ENCODE data around the gene TRIM71. TPM values are rescaled to one million over a fixed set of nuclear protein-coding genes. Genes with fewer than 3 reads are reported as not detected.
"Not testable (repeated sequence)": the region's sequence is repeated elsewhere in the genome, so short reads cannot be mapped to it uniquely, and the experiment has no call there.

Gene TRIM71
- total RNA-seq, 2 experiments from 2014 or later = 0.18 to 0.22 TPM

DNA sequence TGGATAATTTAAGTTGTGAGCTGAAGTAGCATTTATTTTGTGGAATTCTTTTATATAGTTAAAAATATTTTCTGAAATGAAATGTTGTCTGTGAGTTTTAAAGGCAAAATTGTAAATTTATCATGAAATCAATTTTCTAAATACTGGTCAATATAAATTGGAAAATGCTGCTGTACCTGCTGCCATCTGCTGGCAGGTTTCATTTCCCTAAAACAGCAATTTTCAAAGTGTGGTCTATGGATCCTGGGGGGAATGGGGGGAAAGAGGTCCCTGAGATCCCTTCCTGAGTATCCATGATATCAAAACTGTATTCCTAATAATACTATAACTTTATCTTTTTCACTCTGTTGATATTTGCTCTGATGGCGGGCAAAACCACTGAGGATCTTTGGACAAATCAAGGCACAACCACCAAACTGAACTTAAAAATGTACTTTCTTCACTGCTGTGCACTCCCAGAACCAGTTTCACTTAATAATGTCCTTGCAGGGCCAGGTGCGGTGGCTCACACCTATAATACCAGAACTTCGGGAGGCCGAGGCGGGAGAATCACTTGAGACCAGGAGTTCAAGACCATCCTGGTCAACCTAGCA, 116.4 kb downstream of the TRIM71 start:
- no peak overlapping the region for H3K4me3 Mint-ChIP-seq
- no peak for ATAC-seq
- CTCF ChIA-PET = interaction anchor here (0.6 to 1.6 kb wide), 22 partner anchors 9 to 202 kb away, joined by 3 to 6 read pairs (median 3); no protein-coding TSS in a partner anchor
- H3K9me3 Mint-ChIP-seq = no peaks in the 10 kb centered on the region
- H3K4me1 Mint-ChIP-seq (ENCODE audit: low read depth) = no peaks in the 10 kb centered on the region
- peaks cover 7% of the 10 kb centered on the region for H3K27me3 Mint-ChIP-seq
- DNase-seq = peak; percentile 54
- no peak overlapping the region for H3K27ac Mint-ChIP-seq
- POLR2A ChIA-PET = no interaction called here
- intact Hi-C loops (cut with micrococcal nuclease) = no loop called here
- H3K36me3 Mint-ChIP-seq (ENCODE audit: low read depth) = no peaks in the 10 kb centered on the region
- peak; percentile 74 for TF ChIP-seq CTCF (IDR thresholded peaks at IDR 0.05)

- TF ChIP-seq CTCF (IDR thresholded peaks at IDR 0.05) = no peak
- H3K9me3 Mint-ChIP-seq = no peaks in the 10 kb centered on the region
- peaks cover 1% of the 10 kb centered on the region for H3K27me3 Mint-ChIP-seq
- intact Hi-C loops (cut with micrococcal nuclease) = no loop called here
- ChIA-PET CTCF (no interaction called here), POLR2A (no interaction called here)
- no peak overlapping the region for H3K27ac Mint-ChIP-seq
- no peak for ATAC-seq
- no peaks in the 10 kb centered on the region for H3K36me3 Mint-ChIP-seq (ENCODE audit: low read depth)
- H3K4me1 Mint-ChIP-seq (ENCODE audit: low read depth) = no peaks in the 10 kb centered on the region
- no peak overlapping the region for H3K4me3 Mint-ChIP-seq
- no peak for DNase-seq
Measured at GRCh38 chr3:32937331-32937730, 119.5 kb downstream of the TRIM71 start.

DNA sequence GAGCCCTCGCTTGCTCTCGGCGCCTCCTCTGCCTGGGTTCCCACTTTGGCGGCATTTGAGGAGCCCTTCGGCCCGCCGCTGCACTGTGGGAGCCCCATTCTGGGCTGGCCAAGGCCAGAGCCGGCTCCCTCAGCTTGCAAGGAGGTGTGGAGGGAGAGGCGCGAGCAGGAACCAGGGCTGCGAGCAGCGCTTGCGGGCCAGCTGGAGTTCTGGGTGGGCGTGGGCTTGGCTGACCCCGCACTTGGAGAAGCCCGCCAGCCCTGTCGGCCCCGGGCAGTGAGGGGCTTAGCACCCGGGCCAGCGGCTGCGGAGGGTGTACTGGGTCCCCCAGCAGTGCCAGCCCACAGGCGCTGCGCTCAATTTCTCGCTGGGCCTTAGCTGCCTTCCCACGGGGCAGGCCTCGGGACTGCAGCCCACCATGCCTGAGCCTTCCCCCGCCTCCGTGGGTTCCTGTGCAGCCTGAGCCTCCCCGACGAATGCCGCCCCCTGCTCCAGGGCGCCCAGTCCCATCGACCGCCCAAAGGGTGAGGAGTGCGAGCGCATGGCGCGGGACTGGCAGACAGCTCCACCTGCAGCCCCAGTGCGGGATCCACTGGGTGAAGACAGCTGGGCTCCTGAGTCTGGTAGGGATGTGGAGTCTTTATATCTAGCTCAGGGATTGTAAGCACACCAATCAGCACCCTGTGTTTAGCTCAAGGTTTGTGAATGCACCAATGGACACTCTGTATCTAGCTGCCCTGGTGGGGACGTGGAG, 121.9 kb downstream of the TRIM71 start:
- H3K4me3 Mint-ChIP-seq; DNase-seq; H3K9me3 Mint-ChIP-seq; POLR2A ChIA-PET; H3K27me3 Mint-ChIP-seq; ATAC-seq; H3K36me3 Mint-ChIP-seq (ENCODE audit: low read depth); H3K4me1 Mint-ChIP-seq (ENCODE audit: low read depth); H3K27ac Mint-ChIP-seq; intact Hi-C loops (cut with micrococcal nuclease): not testable (repeated sequence)
- CTCF ChIA-PET = interaction anchor here (0.6 kb wide), 1 partner anchor 964 kb away, joined by 3 read pairs; no protein-coding TSS in a partner anchor

GRCh38 chr3:32940726-32941125, 122.9 kb downstream of the TRIM71 start:
- ATAC-seq (no peak), DNase-seq (no peak)
- Mint-ChIP-seq H3K27ac (no peak overlapping the region), H3K9me3 (no peaks in the 10 kb centered on the region), H3K27me3 (peaks cover 1% of the 10 kb centered on the region), H3K4me1 (ENCODE audit: low read depth) (peaks cover under 1% of the 10 kb centered on the region), H3K4me3 (no peak overlapping the region), H3K36me3 (ENCODE audit: low read depth) (no peaks in the 10 kb centered on the region)
- ChIA-PET POLR2A (no interaction called here), CTCF (interaction anchor here (2.2 kb wide), 1 partner anchor 134 kb away, joined by 9 read pairs; no protein-coding TSS in a partner anchor)
- intact Hi-C loops (cut with micrococcal nuclease) = no loop called here
- no peak for TF ChIP-seq CTCF (IDR thresholded peaks at IDR 0.05)

- ChIA-PET POLR2A (no interaction called here), CTCF (interaction anchor here (1.0 to 4.7 kb wide), 2 partner anchors 86 to 129 kb away, joined by 5 to 47 read pairs; no protein-coding TSS in a partner anchor)
- DNase-seq = no peak
- Mint-ChIP-seq H3K9me3 (no peaks in the 10 kb centered on the region), H3K27me3 (no peaks in the 10 kb centered on the region), H3K4me3 (no peak overlapping the region), H3K4me1 (ENCODE audit: low read depth) (peaks cover 23% of the 10 kb centered on the region), H3K36me3 (ENCODE audit: low read depth) (no peaks in the 10 kb centered on the region), H3K27ac (no peak overlapping the region)
- no peak for TF ChIP-seq CTCF (IDR thresholded peaks at IDR 0.05)
- intact Hi-C loops (cut with micrococcal nuclease) = loop anchor here (5.0 kb wide), 1 partner anchor 427 kb away; no protein-coding TSS in a partner anchor
- ATAC-seq = no peak
Measured at GRCh38 chr3:32945136-32945535, 127.3 kb downstream of the TRIM71 start.

DNA sequence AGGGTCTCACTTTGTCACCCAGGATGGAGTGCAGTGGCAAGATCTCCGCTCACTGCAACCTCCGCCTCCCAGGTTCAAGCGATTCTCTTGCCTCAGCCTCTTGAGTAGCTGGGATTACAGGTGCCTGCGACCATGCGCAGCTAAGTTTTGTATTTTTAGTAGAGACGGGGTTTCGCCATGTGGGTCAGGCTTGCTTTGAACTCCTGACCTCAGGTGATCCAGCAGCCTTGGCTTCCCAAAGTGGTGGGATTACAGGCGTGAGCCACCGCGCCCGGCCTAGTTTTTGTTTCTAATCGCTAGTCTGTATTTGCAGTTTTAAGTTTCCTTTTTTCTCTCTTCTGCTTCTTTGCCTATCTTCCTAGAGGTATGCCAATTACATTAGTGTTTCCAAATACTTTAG, 127.8 kb downstream of the TRIM71 start:
- H3K4me3 Mint-ChIP-seq; H3K27ac Mint-ChIP-seq; H3K9me3 Mint-ChIP-seq; H3K36me3 Mint-ChIP-seq (ENCODE audit: low read depth); POLR2A ChIA-PET; H3K27me3 Mint-ChIP-seq: not testable (repeated sequence)
- intact Hi-C loops (cut with micrococcal nuclease) = loop anchor here (5.0 kb wide), 1 partner anchor 427 kb away; no protein-coding TSS in a partner anchor
- peaks cover 26% of the 10 kb centered on the region for H3K4me1 Mint-ChIP-seq (ENCODE audit: low read depth)
- CTCF ChIA-PET = interaction anchor here (1.0 to 4.7 kb wide), 2 partner anchors 85 to 129 kb away, joined by 5 to 47 read pairs; no protein-coding TSS in a partner anchor
- ATAC-seq = peak; percentile 17
- peak; percentile 47 for DNase-seq

All from activated CD8-positive, alpha-beta T cell treated with anti-CD3 and anti-CD28 coated beads for 36 hours (primary cell).